HK-2 (cell line): ENCODE results near the gene ERFL.

ENCODE experiments used
- DNase-seq: peaks from one replicate; pipeline ENCODE4 v3.0.0-alpha.2; 2018; ENCODE audit not compliant: unreplicated experiment

Gene ERFL

GRCh38 chr19:41897820-41898219 is 30.4 kb downstream of the ERFL start:
- DNase-seq = no peak

GRCh38 chr19:41897181-41897580 is 31.1 kb downstream of the ERFL start:
- DNase-seq = no peak

GRCh38 chr19:41896581-41896942 is 31.7 kb downstream of the ERFL start:
- no peak for DNase-seq

GRCh38 chr19:41895745-41896580 is 32.3 kb downstream of the ERFL start:
- no peak for DNase-seq

- DNase-seq = no peak
Observed at GRCh38 chr19:41894350-41894749, 33.9 kb downstream of the ERFL start.

GRCh38 chr19:41893899-41894298 is 34.4 kb downstream of the ERFL start:
- peak; percentile 35 for DNase-seq

- DNase-seq = no peak
Observed at GRCh38 chr19:41892173-41892902, 35.9 kb downstream of the ERFL start.

- DNase-seq = no peak
Observed at GRCh38 chr19:41890936-41891335, 37.3 kb downstream of the ERFL start.

- no peak for DNase-seq
Observed at GRCh38 chr19:41889896-41890295, 38.4 kb downstream of the ERFL start.

- no peak for DNase-seq
Observed at GRCh38 chr19:41888926-41889325, 39.3 kb downstream of the ERFL start.

GRCh38 chr19:41887711-41888382 is 40.4 kb downstream of the ERFL start:
- DNase-seq = peak; percentile 92

- DNase-seq = no peak
Observed at GRCh38 chr19:41886761-41887710, 41.2 kb downstream of the ERFL start.

- DNase-seq = peak; percentile 95
Observed at GRCh38 chr19:41883821-41884733, 44.2 kb downstream of the ERFL start.

GRCh38 chr19:41883463-41883820 is 44.8 kb downstream of the ERFL start:
- no peak for DNase-seq

- peak; percentile 50 for DNase-seq
Observed at GRCh38 chr19:41882568-41883462, 45.4 kb downstream of the ERFL start, which contains the start of gene ARHGEF1. Gene ARHGEF1 (plus strand): TSS chr19:41883184. CDS start chr19:41888083, 4,899 bp downstream.

- DNase-seq = no peak
Observed at GRCh38 chr19:41880329-41880708, 47.9 kb downstream of the ERFL start.

- no peak for DNase-seq
Observed at GRCh38 chr19:41879670-41880328, 48.5 kb downstream of the ERFL start.

GRCh38 chr19:41879080-41879479 is 49.2 kb downstream of the ERFL start:
- no peak for DNase-seq
